ENCODE results near the gene FAM20C. TPM values are rescaled to one million over a fixed set of nuclear protein-coding genes. Genes with fewer than 3 reads are reported as not detected.

Gene FAM20C
- total RNA-seq, 1 experiment from 2014 or later = 87.9 TPM

DNA sequence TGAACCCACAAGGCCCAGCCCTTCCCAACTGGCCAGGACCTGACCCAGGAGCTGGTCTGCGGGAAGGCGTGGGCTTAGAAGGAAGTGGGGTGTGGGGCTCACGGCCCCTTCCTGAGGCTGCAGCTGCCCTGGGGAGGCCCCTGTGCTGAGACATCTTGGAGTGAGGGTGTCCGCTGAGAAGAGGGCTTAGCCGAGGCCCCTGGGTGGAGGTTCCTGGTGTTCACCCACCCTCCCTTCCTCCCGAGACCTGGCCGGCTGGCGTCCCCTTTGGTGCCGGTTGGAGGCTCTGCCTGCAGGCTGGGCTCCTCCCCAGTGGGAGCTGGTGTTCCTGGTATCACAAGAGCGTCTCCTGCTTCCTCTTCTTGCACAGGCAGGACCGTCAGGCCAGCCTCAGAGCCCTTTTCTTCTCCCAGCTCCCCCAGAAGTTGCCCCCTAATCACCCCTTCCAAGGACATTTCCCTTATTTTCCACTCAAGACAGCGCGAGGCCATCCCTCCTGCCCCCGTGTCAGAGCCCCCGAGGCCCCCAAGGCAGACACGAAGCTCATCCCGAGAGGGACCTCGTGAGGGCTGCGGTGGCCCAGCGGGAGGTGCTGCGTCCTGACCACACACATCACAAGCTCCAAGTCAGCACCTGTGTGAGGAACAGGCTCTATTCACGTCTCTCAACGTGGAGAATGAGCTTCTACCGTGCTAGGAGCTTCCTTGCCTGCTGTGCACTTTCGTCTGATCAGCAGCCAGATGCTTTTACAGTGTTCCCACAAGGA is 25.1 kb upstream of the FAM20C start:
- H3K4me3 ChIP-seq (ENCODE audit: low read length) = no peak overlapping the region
- no TSS peak for BruUV-seq (replicated peaks)
- H3K9me3 ChIP-seq (ENCODE audit: low read length) = no peaks in the 10 kb centered on the region
- H2AFZ ChIP-seq (ENCODE audit: low read length) = no peak overlapping the region
- H3K9me2 ChIP-seq (replicated peaks; ENCODE audit: low read length) = no peaks in the 10 kb centered on the region
- ChIA-PET POLR2A (ENCODE audit: unreplicated experiment) (no interaction called here), CTCF (no interaction called here)
- H3K79me2 ChIP-seq (ENCODE audit: low read length) = no peaks in the 10 kb centered on the region
- H3K36me3 ChIP-seq (ENCODE audit: low read depth, low read length) = no peaks in the 10 kb centered on the region
- TF ChIP-seq, protein P1, sequence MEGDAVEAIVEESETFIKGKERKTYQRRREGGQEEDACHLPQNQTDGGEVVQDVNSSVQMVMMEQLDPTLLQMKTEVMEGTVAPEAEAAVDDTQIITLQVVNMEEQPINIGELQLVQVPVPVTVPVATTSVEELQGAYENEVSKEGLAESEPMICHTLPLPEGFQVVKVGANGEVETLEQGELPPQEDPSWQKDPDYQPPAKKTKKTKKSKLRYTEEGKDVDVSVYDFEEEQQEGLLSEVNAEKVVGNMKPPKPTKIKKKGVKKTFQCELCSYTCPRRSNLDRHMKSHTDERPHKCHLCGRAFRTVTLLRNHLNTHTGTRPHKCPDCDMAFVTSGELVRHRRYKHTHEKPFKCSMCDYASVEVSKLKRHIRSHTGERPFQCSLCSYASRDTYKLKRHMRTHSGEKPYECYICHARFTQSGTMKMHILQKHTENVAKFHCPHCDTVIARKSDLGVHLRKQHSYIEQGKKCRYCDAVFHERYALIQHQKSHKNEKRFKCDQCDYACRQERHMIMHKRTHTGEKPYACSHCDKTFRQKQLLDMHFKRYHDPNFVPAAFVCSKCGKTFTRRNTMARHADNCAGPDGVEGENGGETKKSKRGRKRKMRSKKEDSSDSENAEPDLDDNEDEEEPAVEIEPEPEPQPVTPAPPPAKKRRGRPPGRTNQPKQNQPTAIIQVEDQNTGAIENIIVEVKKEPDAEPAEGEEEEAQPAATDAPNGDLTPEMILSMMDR (conservative IDR thresholded peaks at IDR 0.05; ENCODE audit: low read depth, low read length) = no peak
- TF ChIP-seq EZH2 (IDR thresholded peaks at IDR 0.05; ENCODE audit: low read length, unreplicated experiment) (no peak), EZH2phosphoT487 (IDR thresholded peaks at IDR 0.05; ENCODE audit: borderline replicate concordance, low read length) (no peak)
- no peak overlapping the region for H3K9ac ChIP-seq (ENCODE audit: low read length)
- H3K4me1 ChIP-seq (ENCODE audit: insufficient read depth, low read length) = 0 out of 2 replicates have a peak, but pooled peaks cover 5% of the 10 kb centered on the region
- H3K27me3 ChIP-seq (ENCODE audit: low read length) = no peaks in the 10 kb centered on the region; the same call in 1 of the 2 replicates
- intact Hi-C loops (cut with micrococcal nuclease) = no loop called here
- H3F3A ChIP-seq (ENCODE audit: low read length, unreplicated experiment) = no peaks in the 10 kb centered on the region
- DNase-seq (no peak), ATAC-seq (no peak)
- no peaks in the 10 kb centered on the region for H4K20me1 ChIP-seq (ENCODE audit: low read length)
- no peak overlapping the region for H3K4me2 ChIP-seq (ENCODE audit: low read length)
- no peak overlapping the region for H3K27ac ChIP-seq (ENCODE audit: low read length)

DNA sequence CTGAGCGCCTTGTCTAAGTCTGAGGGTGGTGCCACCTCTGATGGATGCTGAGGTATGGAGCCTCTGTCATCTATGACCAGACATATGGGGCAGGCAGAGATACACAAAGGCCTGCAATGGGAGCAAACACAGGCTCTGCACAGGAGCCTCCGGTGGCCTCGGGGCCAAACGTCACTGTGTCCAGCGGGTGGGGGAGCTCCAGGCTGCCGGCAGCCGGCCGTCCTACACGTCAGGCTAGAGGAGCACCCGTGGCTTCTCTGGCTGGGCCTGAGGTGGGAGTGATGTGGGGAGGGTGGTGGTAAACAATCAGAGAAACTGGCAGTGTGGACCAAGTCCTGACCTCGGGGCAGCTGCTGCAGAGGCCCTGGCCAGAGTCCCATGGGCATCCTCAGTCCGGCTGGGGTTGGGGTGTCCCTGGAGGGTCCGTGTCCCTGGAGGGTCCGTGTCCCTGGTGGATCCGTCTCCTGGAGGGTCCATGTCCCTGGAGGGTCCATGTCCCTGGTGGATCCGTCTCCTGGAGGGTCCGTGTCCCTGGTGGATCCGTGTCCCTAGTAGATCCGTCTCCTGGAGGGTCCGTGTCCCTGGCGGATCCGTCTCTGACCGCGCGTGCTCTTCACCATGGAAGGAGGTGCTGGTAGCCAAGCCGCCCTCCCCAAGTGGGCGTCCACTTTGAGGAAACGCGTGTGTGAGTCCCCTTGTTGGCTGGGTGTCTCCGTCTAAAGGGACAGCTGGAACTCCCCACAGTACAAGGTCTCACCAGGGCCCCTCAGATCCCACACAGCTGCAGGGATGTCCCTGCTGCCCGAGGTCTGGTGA is 24.2 kb upstream of the FAM20C start:
- ATAC-seq (no peak), DNase-seq (no peak)
- 0 out of 2 replicates have a peak, but pooled peaks cover 5% of the 10 kb centered on the region for H3K4me1 ChIP-seq (ENCODE audit: insufficient read depth, low read length)
- no peaks in the 10 kb centered on the region for H3K9me3 ChIP-seq (ENCODE audit: low read length)
- ChIA-PET CTCF (no interaction called here), POLR2A (ENCODE audit: unreplicated experiment) (no interaction called here)
- H2AFZ ChIP-seq (ENCODE audit: low read length) = no peak overlapping the region
- intact Hi-C loops (cut with micrococcal nuclease) = no loop called here
- no peaks in the 10 kb centered on the region for H3F3A ChIP-seq (ENCODE audit: low read length, unreplicated experiment)
- H3K27ac ChIP-seq (ENCODE audit: low read length) = no peak overlapping the region
- no peak overlapping the region for H3K4me2 ChIP-seq (ENCODE audit: low read length)
- H3K27me3 ChIP-seq (ENCODE audit: low read length) = no peaks in the 10 kb centered on the region; the same call in 1 of the 2 replicates
- H3K36me3 ChIP-seq (ENCODE audit: low read depth, low read length) = no peaks in the 10 kb centered on the region
- H3K9ac ChIP-seq (ENCODE audit: low read length) = no peak overlapping the region
- BruUV-seq (replicated peaks) = no TSS peak
- H4K20me1 ChIP-seq (ENCODE audit: low read length) = no peaks in the 10 kb centered on the region
- H3K9me2 ChIP-seq (replicated peaks; ENCODE audit: low read length) = no peaks in the 10 kb centered on the region
- H3K4me3 ChIP-seq (ENCODE audit: low read length) = no peak overlapping the region
- TF ChIP-seq, protein P1 (conservative IDR thresholded peaks at IDR 0.05; ENCODE audit: low read depth, low read length) = no peak
- TF ChIP-seq EZH2 (IDR thresholded peaks at IDR 0.05; ENCODE audit: low read length, unreplicated experiment) (no peak), EZH2phosphoT487 (IDR thresholded peaks at IDR 0.05; ENCODE audit: borderline replicate concordance, low read length) (no peak)
- no peaks in the 10 kb centered on the region for H3K79me2 ChIP-seq (ENCODE audit: low read length)

All from PC-3 (cell line).